Skeletal muscle tissue (tissue), 4 donors: ENCODE results near the gene GNL1. TPM values are rescaled to one million over a fixed set of nuclear protein-coding genes. Genes with fewer than 3 reads are reported as not detected.

Experiments used
- H3K27ac ChIP-seq: one replicate; pipeline ENCODE4 v1.7.0; 2013; ENCODE audit warnings: mild to moderate bottlenecking, low read depth, low read length, inconsistent platforms
- H3K27me3 ChIP-seq, 3 donors: one replicate each; pipeline ENCODE4 v1.7.0; 2013; ENCODE audit warnings: low read length in 3 of 3; ENCODE audit not compliant: control insufficient read depth in 3 of 3, insufficient read depth in 3 of 3
- H3K36me3 ChIP-seq, 3 donors: one replicate each; pipeline ENCODE4 v1.7.0; 2013; ENCODE audit warnings: low read length in 3 of 3; ENCODE audit not compliant: control insufficient read depth in 3 of 3, insufficient read depth in 3 of 3
- H3K4me1 ChIP-seq, 3 donors: one replicate each; pipeline ENCODE4 v1.7.0; 2013; ENCODE audit warnings: low read length in 3 of 3, mild to moderate bottlenecking in 3 of 3; ENCODE audit not compliant: control insufficient read depth in 3 of 3, insufficient read depth in 3 of 3
- H3K4me3 ChIP-seq, 3 donors: one replicate each; pipeline ENCODE4 v1.7.0; 2013; ENCODE audit warnings: low read length in 3 of 3
- H3K9ac ChIP-seq, 3 donors: one replicate each; pipeline ENCODE4 v1.7.0; 2013; ENCODE audit warnings: low read length in 3 of 3, mild to moderate bottlenecking in 3 of 3, moderate library complexity in 2 of 3, low read depth in 1 of 3
- H3K9me3 ChIP-seq, 3 donors: one replicate each; pipeline ENCODE4 v1.7.0; 2013; ENCODE audit warnings: low read length in 3 of 3; ENCODE audit not compliant: control insufficient read depth in 3 of 3
- total RNA-seq: library from RNA; depleted of rRNA; stranded (reverse); fragments of >200 nt; gene quantifications from one replicate; pipeline ENCODE4 v1.2.3, GENCODE V29; 2014
- donor health status: Osteomylitis.

GNL1 gene
- total RNA-seq, 1 donor from 2014 or later = 22.4 TPM

- H3K27me3 ChIP-seq = no peaks in the 10 kb centered on the region
- peak overlapping the region; percentile 93 for H3K27ac ChIP-seq
- H3K4me3 ChIP-seq = peak overlapping the region; percentile 93 to 99 (median 99)
- H3K9ac ChIP-seq = peak overlapping the region; percentile 84 to 96 (median 95)
- H3K4me1 ChIP-seq = peaks cover 15 to 31% (median 19%) of the 10 kb centered on the region in 3 donors
- H3K9me3 ChIP-seq = no peaks in the 10 kb centered on the region
- peaks cover 21 to 44% (median 39%) of the 10 kb centered on the region in 3 donors for H3K36me3 ChIP-seq
Measured at GRCh38 chr6:30554962-30555815, 1.1 kb downstream of the GNL1 start.

- H3K4me1 ChIP-seq = peaks cover 15 to 31% (median 19%) of the 10 kb centered on the region in 3 donors
- H3K27me3 ChIP-seq = no peaks in the 10 kb centered on the region
- peak overlapping the region in 1 of 3 donors; percentile 99 for H3K4me3 ChIP-seq
- no peaks in the 10 kb centered on the region for H3K9me3 ChIP-seq
- H3K9ac ChIP-seq = no peak overlapping the region
- H3K27ac ChIP-seq = no peak overlapping the region
- peaks cover 23 to 46% (median 41%) of the 10 kb centered on the region in 3 donors for H3K36me3 ChIP-seq
Measured at GRCh38 chr6:30554404-30554803, 1.9 kb downstream of the GNL1 start.

DNA sequence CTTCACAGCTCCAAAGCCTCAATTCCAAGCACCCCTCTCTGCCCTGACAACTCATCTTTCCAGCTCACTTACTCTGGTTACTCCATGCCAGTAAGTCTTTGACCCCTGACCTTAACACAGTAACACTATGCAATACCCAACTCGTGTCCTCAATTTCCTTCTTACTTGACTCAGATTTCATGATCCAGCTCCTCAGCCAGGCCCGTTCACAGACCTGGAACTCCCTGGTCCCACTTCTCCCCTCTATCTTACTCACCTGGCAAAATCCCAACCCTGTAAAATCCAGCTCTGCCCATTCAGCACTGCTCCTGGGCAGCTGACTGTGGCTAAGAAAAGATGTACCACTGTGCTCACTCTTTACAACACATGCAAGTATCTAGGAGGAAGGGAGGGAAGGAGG, 7.9 kb downstream of the GNL1 start:
- Histone ChIP-seq H3K4me1 (peaks cover 0 to 16% (median 6%) of the 10 kb centered on the region in 3 donors), H3K27ac (no peak overlapping the region), H3K36me3 (peaks cover 33 to 51% (median 43%) of the 10 kb centered on the region in 3 donors), H3K27me3 (no peaks in the 10 kb centered on the region), H3K4me3 (no peak overlapping the region), H3K9me3 (no peaks in the 10 kb centered on the region), H3K9ac (no peak overlapping the region)

GRCh38 chr6:30547454-30547853, 8.8 kb downstream of the GNL1 start:
- H3K4me1 ChIP-seq = peaks cover 0 to 21% (median 6%) of the 10 kb centered on the region in 3 donors
- no peak overlapping the region for H3K4me3 ChIP-seq
- H3K9ac ChIP-seq = no peak overlapping the region
- H3K27me3 ChIP-seq = no peaks in the 10 kb centered on the region
- H3K9me3 ChIP-seq = no peaks in the 10 kb centered on the region
- peaks cover 24 to 42% (median 34%) of the 10 kb centered on the region in 3 donors for H3K36me3 ChIP-seq
- no peak overlapping the region for H3K27ac ChIP-seq

DNA sequence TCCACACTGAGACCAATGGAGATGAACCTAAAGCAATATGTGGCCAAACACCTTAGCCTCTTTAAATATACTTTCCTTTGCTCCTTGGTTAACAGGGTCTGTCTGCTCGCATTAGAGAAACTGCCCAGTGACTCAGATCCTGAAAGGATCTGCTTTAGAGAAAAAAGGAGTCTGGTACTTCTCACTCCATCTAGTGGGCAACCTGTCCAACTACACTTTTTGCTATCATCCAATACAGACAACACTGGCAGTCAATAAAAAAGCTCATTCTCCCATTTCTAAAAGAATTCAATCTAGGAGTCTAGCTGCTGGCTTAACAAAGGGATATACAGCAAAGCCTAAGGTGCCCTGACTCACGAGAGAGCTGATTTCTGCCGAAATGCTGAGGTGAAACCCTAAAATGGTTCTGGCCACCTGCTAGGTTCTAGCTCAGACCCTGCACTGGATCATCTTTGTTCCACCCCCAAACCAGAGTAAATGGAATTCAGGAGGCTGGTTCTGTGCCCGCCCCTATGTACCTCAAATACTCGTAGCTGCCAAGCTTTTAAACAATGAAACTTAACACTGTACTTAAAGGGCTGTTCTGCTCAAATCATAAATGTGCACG, 11.5 kb downstream of the GNL1 start:
- H3K9ac ChIP-seq = no peak overlapping the region
- H3K27ac ChIP-seq = no peak overlapping the region
- H3K4me1 ChIP-seq = peaks cover 3 to 30% (median 15%) of the 10 kb centered on the region in 3 donors
- peaks cover 14 to 21% (median 15%) of the 10 kb centered on the region in 3 donors for H3K36me3 ChIP-seq
- H3K4me3 ChIP-seq = no peak overlapping the region
- H3K9me3 ChIP-seq = no peaks in the 10 kb centered on the region
- H3K27me3 ChIP-seq = peaks cover 0 to 6% (median 0%) of the 10 kb centered on the region in 3 donors

DNA sequence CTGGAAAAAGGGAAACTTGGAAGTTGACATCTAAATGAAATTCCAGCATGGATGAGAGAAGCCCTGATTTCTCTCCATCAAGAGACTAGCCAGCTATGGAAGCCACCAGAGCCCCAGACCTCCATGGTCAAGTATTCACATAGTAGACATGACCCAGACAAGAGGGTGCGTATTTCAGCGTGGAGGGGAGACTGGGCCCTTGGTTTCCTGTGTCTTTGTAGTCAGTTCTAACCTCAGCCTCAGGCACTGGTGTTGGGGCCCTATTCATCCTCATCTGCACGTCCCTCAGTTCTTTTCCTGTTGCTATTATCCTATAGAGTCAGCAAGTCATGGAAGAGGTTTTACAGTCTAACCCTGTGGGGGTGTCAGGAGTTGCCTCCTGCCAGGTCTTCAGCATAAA, 12.5 kb downstream of the GNL1 start:
- Histone ChIP-seq H3K36me3 (peaks cover 10 to 17% (median 13%) of the 10 kb centered on the region in 3 donors), H3K4me3 (no peak overlapping the region), H3K27ac (no peak overlapping the region), H3K4me1 (peaks cover 3 to 27% (median 14%) of the 10 kb centered on the region in 3 donors), H3K9ac (no peak overlapping the region), H3K27me3 (peaks cover 0 to 6% (median 0%) of the 10 kb centered on the region in 3 donors), H3K9me3 (no peaks in the 10 kb centered on the region)

- H3K9me3 ChIP-seq = no peaks in the 10 kb centered on the region
- peaks cover 0 to 6% (median 0%) of the 10 kb centered on the region in 3 donors for H3K27me3 ChIP-seq
- H3K9ac ChIP-seq = no peak overlapping the region
- no peak overlapping the region for H3K27ac ChIP-seq
- peaks cover 3 to 19% (median 9%) of the 10 kb centered on the region in 3 donors for H3K4me1 ChIP-seq
- H3K4me3 ChIP-seq = no peak overlapping the region
- peaks cover 9 to 17% (median 10%) of the 10 kb centered on the region in 3 donors for H3K36me3 ChIP-seq
Measured at GRCh38 chr6:30542915-30543314, 13.4 kb downstream of the GNL1 start.

DNA sequence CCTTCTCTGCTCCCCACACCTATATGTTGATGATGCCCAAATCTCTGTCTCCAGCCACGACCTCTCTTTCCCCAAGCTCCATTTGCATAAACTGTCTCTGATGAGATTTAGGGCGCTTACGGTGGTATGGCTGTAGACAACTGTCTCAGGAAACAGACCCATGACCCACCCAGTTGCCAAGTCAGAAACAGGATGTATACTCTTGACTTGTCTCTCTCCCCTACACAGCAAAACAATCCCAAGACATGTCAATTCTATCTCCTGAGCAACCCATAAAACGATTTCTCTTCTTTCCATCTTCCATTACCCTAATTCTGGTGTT, 13.9 kb downstream of the GNL1 start:
- Histone ChIP-seq H3K27me3 (peaks cover 0 to 6% (median 0%) of the 10 kb centered on the region in 3 donors), H3K27ac (no peak overlapping the region), H3K4me1 (peaks cover 3 to 19% (median 9%) of the 10 kb centered on the region in 3 donors), H3K36me3 (peaks cover 9 to 15% (median 10%) of the 10 kb centered on the region in 3 donors), H3K9ac (no peak overlapping the region), H3K4me3 (no peak overlapping the region), H3K9me3 (no peaks in the 10 kb centered on the region)

- peaks cover 0 to 6% (median 0%) of the 10 kb centered on the region in 3 donors for H3K27me3 ChIP-seq
- no peak overlapping the region for H3K27ac ChIP-seq
- peak overlapping the region; percentile 52 to 79 (median 56) for H3K4me3 ChIP-seq
- peak overlapping the region in 2 of 3 donors; percentile 47 to 48 for H3K9ac ChIP-seq
- peaks cover 3 to 19% (median 9%) of the 10 kb centered on the region in 3 donors for H3K4me1 ChIP-seq
- no peaks in the 10 kb centered on the region for H3K9me3 ChIP-seq
- H3K36me3 ChIP-seq = peaks cover 4 to 10% (median 6%) of the 10 kb centered on the region in 3 donors
Measured at GRCh38 chr6:30541515-30542403, 14.5 kb downstream of the GNL1 start.
